Mesodermal cell (in vitro differentiated cells): ENCODE results near the gene GPC5.

Experiments used
- H3K27ac ChIP-seq: 2 replicates; pipeline ENCODE4 v1.7.0; 2013; ENCODE audit warnings: mild to moderate bottlenecking, low read depth, low read length, moderate library complexity; ENCODE audit not compliant: severe bottlenecking
- H3K36me3 ChIP-seq: 2 replicates; pipeline ENCODE4 v1.7.1; 2013; ENCODE audit warnings: mild to moderate bottlenecking, low read length, moderate library complexity; ENCODE audit not compliant: control insufficient read depth, insufficient read depth
- H3K4me1 ChIP-seq: one replicate; pipeline ENCODE4 v1.7.1; 2013; ENCODE audit warnings: mild to moderate bottlenecking, low read length; ENCODE audit not compliant: insufficient read depth, control insufficient read depth, poor library complexity, severe bottlenecking
- H3K4me3 ChIP-seq: 2 replicates; pipeline ENCODE4 v1.7.0; 2013; ENCODE audit warnings: low read length, control low read depth, mild to moderate bottlenecking; ENCODE audit not compliant: insufficient read depth, poor library complexity, severe bottlenecking; ENCODE audit errors: extremely low read depth
- H3K9me3 ChIP-seq: 2 replicates; pipeline ENCODE4 v1.7.1; 2013; ENCODE audit warnings: mild to moderate bottlenecking, low read length, moderate library complexity; ENCODE audit not compliant: control insufficient read depth
- WGBS, 2 experiments: methylation state at CpG; one replicate each; pipeline ENCODE4 v1.1.5; 2013; ENCODE audit warnings: missing lambda C conversion rate in 2 of 2; ENCODE audit not compliant: insufficient coverage in 2 of 2; 5-methylcytosine and 5-hydroxymethylcytosine counted together

Gene GPC5

GRCh38 chr13:92553470-92554114, 1155.2 kb downstream of the GPC5 start:
- 82% methylated on average over 2 of the region's 3 CpGs; no CpG with 5 or more reads in 1 of the 2 experiments for WGBS, 2 experiments
- Histone ChIP-seq H3K27ac (no peak overlapping the region), H3K4me1 (no peaks in the 10 kb centered on the region), H3K4me3 (no peak overlapping the region), H3K9me3 (no peaks in the 10 kb centered on the region), H3K36me3 (no peaks in the 10 kb centered on the region)

- Histone ChIP-seq H3K4me1 (no peaks in the 10 kb centered on the region), H3K4me3 (no peak overlapping the region), H3K27ac (no peak overlapping the region), H3K36me3 (no peaks in the 10 kb centered on the region), H3K9me3 (no peaks in the 10 kb centered on the region)
- 100% methylated on average over 2 of the region's 5 CpGs; no CpG with 5 or more reads in 1 of the 2 experiments for WGBS, 2 experiments
Observed at GRCh38 chr13:92560883-92561282, 1162.5 kb downstream of the GPC5 start.

DNA sequence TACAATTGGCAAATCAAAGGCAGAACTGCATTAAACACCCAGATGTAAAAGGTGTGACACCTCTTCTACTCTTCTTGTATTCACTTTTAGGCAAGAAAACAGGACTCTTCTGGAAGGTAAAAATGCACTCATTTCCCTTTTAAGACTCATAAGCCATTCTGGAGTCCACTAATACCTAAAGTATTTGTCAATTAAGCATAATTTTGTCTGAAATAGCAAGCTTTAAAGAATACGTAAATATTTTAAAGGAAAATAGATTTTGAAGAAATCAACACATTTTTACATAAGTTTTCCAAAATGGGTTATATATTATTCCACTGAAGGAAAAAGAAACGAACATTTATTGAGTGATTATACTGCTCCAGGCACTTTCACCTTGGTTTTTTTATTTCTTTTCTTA, 1166.5 kb downstream of the GPC5 start:
- no peaks in the 10 kb centered on the region for H3K4me1 ChIP-seq
- no CpG with 5 or more reads among the region's 2 CpGs for WGBS, 2 experiments
- no peaks in the 10 kb centered on the region for H3K36me3 ChIP-seq
- H3K27ac ChIP-seq: no peak overlapping the region
- no peak overlapping the region for H3K4me3 ChIP-seq
- no peaks in the 10 kb centered on the region for H3K9me3 ChIP-seq

DNA sequence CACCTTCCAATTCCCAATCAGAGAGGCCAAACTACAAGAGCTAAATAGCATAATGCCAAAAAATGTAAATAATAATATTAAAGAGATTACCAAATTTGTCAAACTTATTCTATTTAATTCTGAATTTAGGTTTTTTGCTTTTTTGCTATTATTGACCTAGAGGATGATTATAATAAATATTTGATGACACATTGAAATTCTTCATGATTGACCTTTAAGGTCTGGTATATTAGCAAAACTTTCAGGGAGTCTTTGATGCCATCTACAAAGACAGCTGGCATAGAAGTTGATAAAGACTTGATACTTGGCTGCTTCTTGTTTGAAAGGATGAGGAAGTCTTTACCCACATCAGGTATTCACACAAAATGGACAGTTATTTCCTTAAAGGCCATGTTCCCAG, 1168.3 kb downstream of the GPC5 start:
- Histone ChIP-seq H3K9me3 (no peaks in the 10 kb centered on the region), H3K27ac (no peak overlapping the region)

DNA sequence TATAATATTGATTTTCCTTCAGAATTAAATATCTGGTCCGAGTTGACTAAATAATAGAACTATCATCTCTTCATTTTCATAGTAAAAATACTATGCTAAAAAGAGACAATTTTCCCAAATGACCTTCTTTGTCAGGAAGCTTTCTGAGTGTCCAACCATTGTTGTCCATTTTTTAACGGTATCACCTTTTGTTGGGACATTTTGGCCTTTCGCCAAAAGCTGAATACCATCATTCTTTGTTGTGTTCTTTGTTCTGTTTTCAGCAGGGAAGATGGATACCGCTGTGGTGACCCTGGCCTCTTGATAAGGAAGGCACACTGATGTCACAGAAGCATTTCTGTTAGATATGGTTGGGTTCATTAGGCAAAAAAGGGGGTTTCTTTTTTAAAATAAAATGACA, 1173.8 kb downstream of the GPC5 start:
- Histone ChIP-seq H3K4me3 (no peak overlapping the region), H3K27ac (no peak overlapping the region), H3K36me3 (no peaks in the 10 kb centered on the region), H3K9me3 (no peaks in the 10 kb centered on the region), H3K4me1 (no peaks in the 10 kb centered on the region)
- WGBS, 2 experiments: 80 to 100% methylated on average over 2 to 3 of the region's 4 CpGs

More for the DNA sequence above, 1168.3 kb downstream of the GPC5 start:
- no peaks in the 10 kb centered on the region for H3K4me1 ChIP-seq
- no peak overlapping the region for H3K4me3 ChIP-seq
- no peaks in the 10 kb centered on the region for H3K36me3 ChIP-seq

GRCh38 chr13:92573467-92574057, 1175.1 kb downstream of the GPC5 start:
- Histone ChIP-seq H3K4me3 (no peak overlapping the region), H3K27ac (no peak overlapping the region), H3K9me3 (no peaks in the 10 kb centered on the region), H3K4me1 (no peaks in the 10 kb centered on the region), H3K36me3 (no peaks in the 10 kb centered on the region)
- 55 to 60% methylated on average over 9 to 10 of the region's 10 CpGs for WGBS, 2 experiments

DNA sequence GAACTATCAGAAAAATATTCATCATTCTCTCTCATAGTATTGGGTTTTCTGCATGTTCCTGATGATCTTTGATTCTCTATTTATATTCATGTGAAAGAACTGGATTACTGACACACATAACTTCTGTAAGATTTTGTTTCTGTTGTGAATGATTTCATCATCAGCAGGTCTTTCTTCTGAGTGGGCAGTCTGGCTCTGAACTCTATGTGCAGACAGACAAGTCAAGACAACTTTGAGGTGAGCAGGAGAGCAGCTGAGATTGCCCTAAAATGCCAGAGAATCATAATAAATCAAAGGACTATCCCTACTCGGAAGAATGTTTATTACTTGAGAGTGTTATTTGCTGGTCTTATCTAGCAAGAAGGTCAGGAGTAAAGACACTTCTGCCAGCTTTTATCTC, 1176.1 kb downstream of the GPC5 start:
- Histone ChIP-seq H3K9me3 (no peaks in the 10 kb centered on the region), H3K4me3 (no peak overlapping the region), H3K36me3 (no peaks in the 10 kb centered on the region), H3K27ac (no peak overlapping the region), H3K4me1 (no peaks in the 10 kb centered on the region)
- 100% methylated on average over 1 of the region's 1 CpG; no CpG with 5 or more reads in 1 of the 2 experiments for WGBS, 2 experiments

GRCh38 chr13:92575777-92576176, 1177.4 kb downstream of the GPC5 start:
- Histone ChIP-seq H3K27ac (no peak overlapping the region), H3K4me3 (no peak overlapping the region)

GRCh38 chr13:92578358-92578757, 1179.9 kb downstream of the GPC5 start:
- Histone ChIP-seq H3K4me1 (no peaks in the 10 kb centered on the region), H3K9me3 (no peaks in the 10 kb centered on the region), H3K27ac (no peak overlapping the region), H3K36me3 (no peaks in the 10 kb centered on the region), H3K4me3 (no peak overlapping the region)
- 77 to 83% methylated on average over 3 of the region's 6 CpGs for WGBS, 2 experiments

More at GRCh38 chr13:92575777-92576176, 1177.4 kb downstream of the GPC5 start:
- 100% methylated on average over 1 of the region's 2 CpGs; no CpG with 5 or more reads in 1 of the 2 experiments for WGBS, 2 experiments
- Histone ChIP-seq H3K36me3 (no peaks in the 10 kb centered on the region), H3K4me1 (no peaks in the 10 kb centered on the region), H3K9me3 (no peaks in the 10 kb centered on the region)

- H3K4me3 ChIP-seq: no peak overlapping the region
- no peaks in the 10 kb centered on the region for H3K9me3 ChIP-seq
- no peaks in the 10 kb centered on the region for H3K36me3 ChIP-seq
- WGBS, 2 experiments: 87 to 89% methylated on average over 3 of the region's 4 CpGs
- peak overlapping the region; percentile 79 for H3K27ac ChIP-seq
- H3K4me1 ChIP-seq: peaks cover 8% of the 10 kb centered on the region
Observed at GRCh38 chr13:92589955-92590354, 1191.5 kb downstream of the GPC5 start.

- Histone ChIP-seq H3K4me1 (peaks cover 8% of the 10 kb centered on the region), H3K4me3 (no peak overlapping the region), H3K27ac (peak overlapping the region; percentile 79), H3K36me3 (no peaks in the 10 kb centered on the region), H3K9me3 (no peaks in the 10 kb centered on the region)
- WGBS, 2 experiments: 86 to 93% methylated on average over 2 to 3 of the region's 5 CpGs
Observed at GRCh38 chr13:92590503-92590908, 1192.1 kb downstream of the GPC5 start.
